ENCODE data around the gene TTBK2. TPM values are rescaled to one million over a fixed set of nuclear protein-coding genes. Genes with fewer than 3 reads are reported as not detected.

The TTBK2 gene
- total RNA-seq, 1 experiment from 2014 or later = 10.6 TPM

DNA sequence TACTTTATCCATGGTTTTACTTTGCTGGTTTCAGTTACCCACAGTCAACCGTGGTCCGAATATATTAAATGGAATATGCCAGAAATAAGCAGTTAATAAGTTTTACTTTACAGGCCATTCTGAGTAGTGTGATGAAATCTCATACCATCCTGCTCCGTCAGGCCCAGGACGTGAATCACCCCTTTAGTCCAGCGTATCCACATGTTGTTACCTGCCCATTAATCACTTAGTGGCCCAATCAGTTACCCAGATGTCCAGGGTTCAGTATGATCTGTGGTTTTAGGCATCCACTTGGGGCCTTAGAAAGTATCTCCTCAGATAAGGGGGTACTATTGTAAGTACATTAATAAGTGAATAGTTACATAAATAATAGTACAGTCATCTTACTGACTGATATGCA, 88.0 kb downstream of the TTBK2 start:
- Histone ChIP-seq H4K20me1 (ENCODE audit: insufficient read depth) (no peaks in the 10 kb centered on the region), H3K79me2 (ENCODE audit: insufficient read depth, low read length) (no peaks in the 10 kb centered on the region), H3K9me2 (ENCODE audit: insufficient read depth) (no peaks in the 10 kb centered on the region), H3K4me3 (replicated peaks in 1 of 2; ENCODE audit: low read depth in 1 of 2, low read length in 2 of 2) (0 out of 4 replicates have a peak overlapping the region, but pooled peaks of 1 of the 2 experiments have one; percentile 5), H2AFZ (ENCODE audit: low read depth, low read length, poor library complexity, severe bottlenecking) (no peak overlapping the region), H3K4me1 (ENCODE audit: control insufficient read depth in 1 of 2, insufficient read depth in 2 of 2, low read length in 2 of 2) (peaks cover 2 to 7% of the 10 kb centered on the region in 2 experiments; a peak in 2 of 4 replicates), H3K9me3 (ENCODE audit: control insufficient read depth in 1 of 2, insufficient read depth in 1 of 2, low read depth in 1 of 2, low read length in 2 of 2) (no peaks in the 10 kb centered on the region), H3K4me2 (ENCODE audit: low read length) (peak overlapping the region; percentile 41), H3K36me3 (ENCODE audit: control insufficient read depth in 1 of 2, insufficient read depth in 2 of 2, low read length in 2 of 2) (no peaks in the 10 kb centered on the region), H3K27ac (ENCODE audit: low read depth, low read length) (no peak overlapping the region), H3K9ac (ENCODE audit: low read length) (no peak overlapping the region), H3K27me3 (ENCODE audit: insufficient read depth, low read length) (no peaks in the 10 kb centered on the region)
- CTCF ChIA-PET = no interaction called here
- RAD21 ChIA-PET (ENCODE audit: low non-redundant PET in 1 of 2, low total read pairs in 2 of 2, uncharacterized antibody in 2 of 2, unreplicated experiment in 2 of 2) = no interaction called here
- ATAC-seq = peak; percentile 80
- intact Hi-C loops (cut with micrococcal nuclease) = no loop called here
- BruUV-seq (replicated peaks) = no TSS peak
- DNase-seq (ENCODE audit: low read depth, low spot score) = peak; percentile 70
- TF ChIP-seq JUND (IDR thresholded peaks at IDR 0.05) (peak; percentile 65), FOSL1 (IDR thresholded peaks at IDR 0.05; ENCODE audit: low read depth) (peak; percentile 52), POLR2AphosphoS5 (IDR thresholded peaks at IDR 0.05; ENCODE audit: low read depth, low read length) (0 out of 2 replicates have a peak, but pooled peaks have one; percentile 14), SP1 (IDR thresholded peaks at IDR 0.05; ENCODE audit: low read depth) (peak; percentile 65), TCF7L2 (IDR thresholded peaks at IDR 0.05; ENCODE audit: borderline replicate concordance, extremely low read depth, insufficient read depth, insufficient read length) (no peak), SRF (IDR thresholded peaks at IDR 0.05; ENCODE audit: low read depth) (no peak; the same call in 1 of the 2 replicates), CEBPB (IDR thresholded peaks at IDR 0.05; ENCODE audit: low read depth) (peak; percentile 89), ZNF274 (IDR thresholded peaks at IDR 0.05; ENCODE audit: low read depth, low read length) (no peak), ZFX (IDR thresholded peaks at IDR 0.05) (no peak), CBX3 (IDR thresholded peaks at IDR 0.05; ENCODE audit: low read depth) (0 out of 2 replicates have a peak, but pooled peaks have one; percentile 40), SIN3A (IDR thresholded peaks at IDR 0.05; ENCODE audit: low read depth) (no peak)
- TF ChIP-seq, protein P1, sequence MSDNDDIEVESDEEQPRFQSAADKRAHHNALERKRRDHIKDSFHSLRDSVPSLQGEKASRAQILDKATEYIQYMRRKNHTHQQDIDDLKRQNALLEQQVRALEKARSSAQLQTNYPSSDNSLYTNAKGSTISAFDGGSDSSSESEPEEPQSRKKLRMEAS (IDR thresholded peaks at IDR 0.05) = 0 out of 2 replicates have a peak, but pooled peaks have one; percentile 31
- TF ChIP-seq, protein P2, sequence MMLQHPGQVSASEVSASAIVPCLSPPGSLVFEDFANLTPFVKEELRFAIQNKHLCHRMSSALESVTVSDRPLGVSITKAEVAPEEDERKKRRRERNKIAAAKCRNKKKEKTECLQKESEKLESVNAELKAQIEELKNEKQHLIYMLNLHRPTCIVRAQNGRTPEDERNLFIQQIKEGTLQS (IDR thresholded peaks at IDR 0.05) = 0 out of 2 replicates have a peak, but pooled peaks have one; percentile 26
- TF ChIP-seq, protein P3, sequence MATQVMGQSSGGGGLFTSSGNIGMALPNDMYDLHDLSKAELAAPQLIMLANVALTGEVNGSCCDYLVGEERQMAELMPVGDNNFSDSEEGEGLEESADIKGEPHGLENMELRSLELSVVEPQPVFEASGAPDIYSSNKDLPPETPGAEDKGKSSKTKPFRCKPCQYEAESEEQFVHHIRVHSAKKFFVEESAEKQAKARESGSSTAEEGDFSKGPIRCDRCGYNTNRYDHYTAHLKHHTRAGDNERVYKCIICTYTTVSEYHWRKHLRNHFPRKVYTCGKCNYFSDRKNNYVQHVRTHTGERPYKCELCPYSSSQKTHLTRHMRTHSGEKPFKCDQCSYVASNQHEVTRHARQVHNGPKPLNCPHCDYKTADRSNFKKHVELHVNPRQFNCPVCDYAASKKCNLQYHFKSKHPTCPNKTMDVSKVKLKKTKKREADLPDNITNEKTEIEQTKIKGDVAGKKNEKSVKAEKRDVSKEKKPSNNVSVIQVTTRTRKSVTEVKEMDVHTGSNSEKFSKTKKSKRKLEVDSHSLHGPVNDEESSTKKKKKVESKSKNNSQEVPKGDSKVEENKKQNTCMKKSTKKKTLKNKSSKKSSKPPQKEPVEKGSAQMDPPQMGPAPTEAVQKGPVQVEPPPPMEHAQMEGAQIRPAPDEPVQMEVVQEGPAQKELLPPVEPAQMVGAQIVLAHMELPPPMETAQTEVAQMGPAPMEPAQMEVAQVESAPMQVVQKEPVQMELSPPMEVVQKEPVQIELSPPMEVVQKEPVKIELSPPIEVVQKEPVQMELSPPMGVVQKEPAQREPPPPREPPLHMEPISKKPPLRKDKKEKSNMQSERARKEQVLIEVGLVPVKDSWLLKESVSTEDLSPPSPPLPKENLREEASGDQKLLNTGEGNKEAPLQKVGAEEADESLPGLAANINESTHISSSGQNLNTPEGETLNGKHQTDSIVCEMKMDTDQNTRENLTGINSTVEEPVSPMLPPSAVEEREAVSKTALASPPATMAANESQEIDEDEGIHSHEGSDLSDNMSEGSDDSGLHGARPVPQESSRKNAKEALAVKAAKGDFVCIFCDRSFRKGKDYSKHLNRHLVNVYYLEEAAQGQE (IDR thresholded peaks at IDR 0.05; ENCODE audit: low read depth) = no peak
- POLR2A ChIA-PET = no interaction called here
